ENCODE measurements around the gene ZGLP1.
"Not testable (repeated sequence)": the region's sequence is repeated elsewhere in the genome, so short reads cannot be mapped to it uniquely, and the experiment has no call there.

Gene ZGLP1

DNA sequence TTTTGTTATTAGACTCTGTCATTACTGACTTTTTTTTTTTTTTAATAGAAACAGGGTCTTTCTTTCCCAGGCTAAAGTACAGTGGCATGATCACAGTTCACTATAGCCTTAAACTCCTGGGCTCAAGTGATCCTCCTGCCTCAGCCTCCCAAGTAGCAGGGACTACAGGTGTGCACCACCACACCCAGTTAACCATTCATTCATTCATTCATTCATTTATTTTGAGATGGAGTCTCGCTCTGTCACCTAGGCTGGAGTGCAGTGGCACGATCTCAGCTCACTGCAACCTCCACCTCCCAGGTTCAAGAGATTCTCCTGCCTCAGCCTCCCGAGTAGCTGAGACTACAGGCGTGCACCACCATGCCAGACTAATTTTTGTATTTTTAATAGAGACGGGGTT is 27.6 kb downstream of the ZGLP1 start:
- not testable (repeated sequence) for DNase-seq (ENCODE audit: extremely low read depth in 1 of 2, low read depth in 1 of 2)

DNA sequence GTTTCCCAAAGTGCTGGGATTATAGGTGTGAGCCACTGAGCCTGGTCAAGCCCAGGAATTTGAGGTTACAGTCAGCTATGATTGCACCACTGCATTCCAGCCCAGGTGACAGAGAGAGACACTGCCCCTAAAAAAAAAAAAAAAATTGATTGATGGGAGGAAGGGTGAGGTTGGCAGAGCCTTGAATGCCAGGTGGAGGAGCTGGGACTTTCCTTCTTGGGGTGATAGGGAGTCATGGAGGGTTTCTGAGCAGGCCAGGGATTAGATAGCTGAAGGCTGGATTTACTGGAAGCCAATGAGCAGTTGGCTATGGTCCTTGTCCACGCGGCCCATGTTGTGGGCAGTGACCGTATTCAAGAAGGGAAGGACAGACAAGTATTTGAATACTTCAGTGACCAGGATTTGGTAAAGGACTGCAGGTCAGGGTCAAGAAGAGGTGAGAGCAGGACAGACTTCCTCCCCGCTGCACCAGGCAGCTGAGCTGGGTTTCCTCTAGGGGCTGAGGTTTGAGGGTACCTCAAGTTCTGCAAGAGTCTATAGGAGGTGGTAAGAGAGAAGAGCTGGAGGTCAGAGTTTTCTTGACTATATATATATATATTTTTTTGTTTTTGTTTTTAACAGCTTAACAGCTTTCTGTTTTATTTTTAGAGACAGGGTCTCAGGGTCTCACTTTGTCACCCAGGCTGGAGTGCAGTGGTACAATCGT is 29.7 kb downstream of the ZGLP1 start:
- no peak for DNase-seq (ENCODE audit: extremely low read depth in 1 of 2, low read depth in 1 of 2)

DNA sequence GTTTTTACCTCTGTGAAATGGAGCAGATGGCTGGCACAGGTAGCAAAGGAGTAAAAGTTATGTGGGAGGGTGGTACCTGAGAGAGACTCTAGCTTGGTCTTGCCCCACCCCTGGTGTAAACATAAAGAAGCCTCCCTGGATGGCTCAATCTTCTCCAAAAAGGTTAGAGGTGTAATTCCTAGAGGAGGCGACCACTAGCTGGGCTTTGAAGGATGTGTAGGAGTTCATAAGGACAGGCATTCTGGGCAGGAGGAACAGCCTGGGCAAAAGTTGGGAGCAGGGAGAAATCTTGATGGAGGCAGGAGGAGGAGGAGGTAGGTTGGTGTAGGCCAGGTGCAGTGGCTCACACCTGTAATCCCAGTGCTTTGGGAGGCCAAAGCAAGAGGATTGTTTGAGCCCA is 30.7 kb downstream of the ZGLP1 start:
- no peak for DNase-seq (ENCODE audit: extremely low read depth in 1 of 2, low read depth in 1 of 2)

DNA sequence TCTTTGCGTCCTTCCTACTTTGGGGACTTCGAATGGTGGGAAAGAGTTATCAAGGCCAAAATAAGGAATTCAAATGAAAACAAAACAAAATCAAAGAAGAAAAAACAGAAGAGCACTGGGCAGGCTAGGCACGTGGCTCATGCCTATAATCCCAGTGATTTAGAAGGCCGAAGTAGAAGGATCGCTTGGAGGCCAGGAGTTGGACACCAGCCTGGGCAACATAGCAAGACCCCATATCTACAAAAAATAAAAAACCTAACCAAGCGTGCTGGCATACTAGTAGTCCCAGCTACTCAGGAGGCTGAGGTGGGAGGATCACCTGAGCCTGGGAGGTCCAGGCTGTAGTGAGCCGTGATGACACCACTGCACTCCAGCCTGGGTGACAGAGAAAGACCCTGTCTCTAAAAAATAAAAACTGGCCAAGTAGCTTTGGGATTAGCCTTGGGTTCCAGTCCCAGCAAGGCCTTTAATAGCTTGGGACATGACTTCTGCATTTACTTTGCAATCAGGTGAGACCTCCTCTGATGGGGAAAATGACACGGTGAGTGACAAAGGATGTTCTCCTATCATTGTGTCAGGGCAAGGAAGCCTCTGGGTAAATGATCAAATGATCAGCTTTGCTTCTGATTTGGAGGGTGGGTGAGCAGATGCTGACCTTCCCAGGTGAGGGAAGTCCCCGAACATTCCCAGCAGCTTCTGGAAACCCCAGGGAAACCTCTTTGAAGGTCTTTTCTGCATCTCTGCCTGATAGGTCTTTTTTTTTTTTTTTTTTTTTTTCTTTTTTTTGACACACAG is 31.6 kb downstream of the ZGLP1 start:
- no peak for DNase-seq (ENCODE audit: extremely low read depth in 1 of 2, low read depth in 1 of 2)

DNA sequence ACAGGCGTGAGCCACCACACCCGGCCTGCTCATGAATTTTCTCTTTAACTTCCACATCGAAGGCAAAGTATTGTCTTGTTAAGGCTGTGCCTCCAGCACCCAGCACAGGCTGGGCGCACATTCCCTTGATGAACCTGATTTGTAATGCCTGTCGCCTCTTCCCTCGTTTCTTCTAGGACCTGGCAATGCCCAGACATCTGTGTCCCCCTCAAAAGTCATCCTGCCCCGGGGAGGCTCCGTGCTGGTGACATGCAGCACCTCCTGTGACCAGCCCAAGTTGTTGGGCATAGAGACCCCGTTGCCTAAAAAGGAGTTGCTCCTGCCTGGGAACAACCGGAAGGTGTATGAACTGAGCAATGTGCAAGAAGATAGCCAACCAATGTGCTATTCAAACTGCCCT is 35.0 kb downstream of the ZGLP1 start:
- no peak for DNase-seq (ENCODE audit: extremely low read depth in 1 of 2, low read depth in 1 of 2)

DNA sequence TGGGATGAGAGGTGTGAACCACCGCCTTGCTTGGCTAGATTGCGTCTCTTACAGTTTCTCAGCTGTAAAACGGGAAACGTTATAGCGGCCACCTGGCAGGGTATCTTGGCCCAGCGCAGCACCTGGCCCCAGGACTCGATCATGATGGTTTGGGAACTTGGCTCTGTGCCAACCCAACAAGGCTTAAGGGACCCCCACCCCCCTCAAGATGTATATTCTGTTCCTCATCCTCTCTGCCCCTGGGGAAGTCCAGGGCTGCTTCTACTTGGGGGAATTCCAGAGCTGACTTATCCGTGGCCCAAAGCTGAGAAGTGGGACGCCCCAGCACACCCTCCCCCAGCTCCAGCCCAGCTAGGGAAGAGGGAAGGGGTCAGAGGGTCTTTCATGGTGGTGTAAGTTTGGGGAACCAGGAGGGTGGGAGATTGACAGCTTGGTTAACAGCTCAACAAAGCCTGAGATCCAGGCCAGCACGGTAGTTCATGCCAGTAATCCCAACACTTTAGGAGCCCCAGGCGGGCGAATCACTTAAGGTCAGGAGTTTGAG is 38.0 kb downstream of the ZGLP1 start:
- no peak for DNase-seq (ENCODE audit: extremely low read depth in 1 of 2, low read depth in 1 of 2)

DNA sequence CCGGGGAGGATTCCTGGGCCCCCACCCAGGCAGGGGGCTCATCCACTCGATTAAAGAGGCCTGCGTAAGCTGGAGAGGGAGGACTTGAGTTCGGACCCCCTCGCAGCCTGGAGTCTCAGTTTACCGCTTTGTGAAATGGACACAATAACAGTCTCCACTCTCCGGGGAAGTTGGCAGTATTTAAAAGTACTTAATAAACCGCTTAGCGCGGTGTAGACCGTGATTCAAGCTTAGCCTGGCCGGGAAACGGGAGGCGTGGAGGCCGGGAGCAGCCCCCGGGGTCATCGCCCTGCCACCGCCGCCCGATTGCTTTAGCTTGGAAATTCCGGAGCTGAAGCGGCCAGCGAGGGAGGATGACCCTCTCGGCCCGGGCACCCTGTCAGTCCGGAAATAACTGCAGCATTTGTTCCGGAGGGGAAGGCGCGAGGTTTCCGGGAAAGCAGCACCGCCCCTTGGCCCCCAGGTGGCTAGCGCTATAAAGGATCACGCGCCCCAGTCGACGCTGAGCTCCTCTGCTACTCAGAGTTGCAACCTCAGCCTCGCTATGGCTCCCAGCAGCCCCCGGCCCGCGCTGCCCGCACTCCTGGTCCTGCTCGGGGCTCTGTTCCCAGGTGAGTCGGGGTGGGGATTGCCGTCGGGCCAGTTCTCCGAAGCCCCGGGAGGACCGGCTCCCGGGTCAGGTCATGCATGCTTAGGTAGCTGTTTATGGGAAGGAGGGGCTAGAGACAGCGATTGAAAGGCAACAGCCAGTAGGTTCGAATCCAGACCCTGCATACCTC is 38.8 kb downstream of the ZGLP1 start, which contains the start of gene ICAM1:
Gene ICAM1, plus strand, starts transcription at position 505 of the 779 bp plus-strand sequence. Its CDS starts 40 bp downstream, at position 545.
- peak; percentile 26 to 52 for DNase-seq (ENCODE audit: extremely low read depth in 1 of 2, low read depth in 1 of 2)

DNA sequence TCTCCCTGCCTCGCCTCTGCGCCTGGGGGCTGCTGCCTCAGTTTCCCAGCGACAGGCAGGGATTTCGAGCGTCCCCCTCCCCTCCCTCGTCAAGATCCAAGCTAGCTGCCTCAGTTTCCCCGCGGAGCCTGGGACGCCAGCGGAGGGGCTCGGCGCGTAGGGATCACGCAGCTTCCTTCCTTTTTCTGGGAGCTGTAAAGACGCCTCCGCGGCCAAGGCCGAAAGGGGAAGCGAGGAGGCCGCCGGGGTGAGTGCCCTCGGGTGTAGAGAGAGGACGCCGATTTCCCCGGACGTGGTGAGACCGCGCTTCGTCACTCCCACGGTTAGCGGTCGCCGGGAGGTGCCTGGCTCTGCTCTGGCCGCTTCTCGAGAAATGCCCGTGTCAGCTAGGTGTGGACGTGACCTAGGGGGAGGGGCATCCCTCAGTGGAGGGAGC is 39.4 kb downstream of the ZGLP1 start:
- peak in 1 of 2 donors; percentile 56 for DNase-seq (ENCODE audit: extremely low read depth in 1 of 2, low read depth in 1 of 2)

DNA sequence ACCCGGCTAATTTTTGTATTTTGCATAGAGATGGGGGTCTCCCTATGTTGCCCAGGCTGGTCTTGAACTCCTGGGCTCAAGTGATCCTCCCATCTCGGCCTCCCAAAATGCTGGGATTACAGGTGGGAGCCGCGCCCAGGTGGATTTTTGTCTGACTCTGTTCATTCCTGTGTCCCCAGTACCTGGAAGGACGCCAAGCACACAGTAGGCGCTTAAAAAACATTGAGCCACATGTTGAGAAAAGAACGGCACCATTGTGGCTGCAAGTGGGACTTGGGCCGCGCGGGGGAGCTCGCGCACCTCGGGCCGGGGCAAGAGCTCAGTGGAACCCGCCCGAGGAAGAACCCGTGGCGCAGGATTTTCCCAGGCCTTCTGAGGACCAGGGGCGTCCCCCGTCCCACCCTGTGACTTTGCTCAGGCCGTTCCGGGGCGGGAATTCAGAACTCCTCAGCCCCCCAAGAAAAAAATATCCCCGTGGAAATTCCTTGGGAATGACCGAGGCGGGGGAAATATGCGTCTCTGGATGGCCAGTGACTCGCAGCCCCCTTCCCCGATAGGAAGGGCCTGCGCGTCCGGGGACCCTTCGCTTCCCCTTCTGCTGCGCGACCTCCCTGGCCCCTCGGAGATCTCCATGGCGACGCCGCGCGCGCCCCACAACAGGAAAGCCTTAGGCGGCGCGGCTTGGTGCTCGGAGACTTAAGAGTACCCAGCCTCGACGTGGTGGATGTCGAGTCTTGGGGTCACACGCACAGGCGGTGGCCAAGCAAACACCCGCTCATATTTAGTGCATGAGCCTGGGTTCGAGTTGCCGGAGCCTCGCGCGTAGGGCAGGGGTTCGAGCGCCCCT is 40.1 kb downstream of the ZGLP1 start:
- DNase-seq (ENCODE audit: extremely low read depth in 1 of 2, low read depth in 1 of 2) = peak; percentile 65 to 81

DNA sequence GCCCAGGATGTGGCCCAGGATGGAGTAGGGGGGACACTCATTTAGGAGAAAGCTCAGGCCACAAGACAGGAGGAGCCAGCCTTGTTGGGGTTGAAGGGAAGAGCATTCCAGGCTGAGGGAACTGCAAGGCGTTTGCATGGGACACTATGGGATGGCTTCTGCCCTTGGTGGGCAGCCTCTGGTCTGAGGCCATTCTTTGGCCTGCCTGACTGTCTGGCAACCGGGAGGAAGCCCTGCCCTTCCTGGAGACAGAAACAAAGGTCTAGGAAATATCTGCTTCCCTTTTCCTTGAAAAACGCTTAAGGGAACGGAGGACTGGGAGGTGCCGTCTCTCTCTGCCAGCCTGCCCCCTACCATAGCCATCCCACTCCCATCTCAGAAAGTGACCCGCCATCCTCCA is 41.5 kb downstream of the ZGLP1 start:
- DNase-seq (ENCODE audit: extremely low read depth in 1 of 2, low read depth in 1 of 2) = no peak

DNA sequence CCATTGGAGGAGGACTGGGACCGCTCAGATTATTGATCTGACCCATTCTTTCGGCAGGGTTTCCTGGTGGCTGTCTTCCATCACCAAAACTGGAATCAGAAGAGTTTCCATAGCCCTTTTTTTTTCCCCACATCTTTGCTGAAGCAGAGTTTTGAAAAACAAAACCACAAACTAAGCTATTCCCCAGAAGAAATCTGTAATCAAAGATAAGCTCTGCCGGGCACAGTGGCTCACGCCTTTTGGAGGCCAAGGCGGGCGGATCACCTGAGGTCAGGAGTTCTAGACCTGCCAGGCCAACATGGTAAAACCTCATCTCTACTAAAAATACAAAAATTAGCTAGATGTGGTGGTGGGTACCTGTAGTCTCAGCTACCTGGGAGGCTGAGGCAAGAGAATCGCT is 42.9 kb downstream of the ZGLP1 start:
- no peak for DNase-seq (ENCODE audit: extremely low read depth in 1 of 2, low read depth in 1 of 2)

DNA sequence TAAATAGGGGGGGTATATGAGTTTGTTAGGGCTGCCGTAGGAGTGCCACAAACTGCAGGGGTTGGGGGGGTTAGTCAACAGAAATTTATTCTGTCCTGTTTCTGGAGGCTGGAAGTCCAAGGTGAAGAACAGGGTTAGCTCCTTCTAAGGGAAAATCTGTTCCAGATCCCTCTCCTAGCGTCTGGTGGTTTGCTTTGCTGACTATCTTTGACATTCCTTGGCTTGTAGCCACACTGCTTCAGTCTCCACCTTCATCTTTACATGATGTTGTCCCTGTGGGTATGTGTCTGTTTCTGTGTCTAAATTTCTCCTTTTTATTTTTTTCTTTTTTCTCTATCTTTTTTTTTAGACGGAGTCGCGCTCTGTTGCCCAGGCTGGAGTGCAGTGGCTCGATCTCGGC is 46.8 kb downstream of the ZGLP1 start:
- no peak for DNase-seq (ENCODE audit: extremely low read depth in 1 of 2, low read depth in 1 of 2)

DNA sequence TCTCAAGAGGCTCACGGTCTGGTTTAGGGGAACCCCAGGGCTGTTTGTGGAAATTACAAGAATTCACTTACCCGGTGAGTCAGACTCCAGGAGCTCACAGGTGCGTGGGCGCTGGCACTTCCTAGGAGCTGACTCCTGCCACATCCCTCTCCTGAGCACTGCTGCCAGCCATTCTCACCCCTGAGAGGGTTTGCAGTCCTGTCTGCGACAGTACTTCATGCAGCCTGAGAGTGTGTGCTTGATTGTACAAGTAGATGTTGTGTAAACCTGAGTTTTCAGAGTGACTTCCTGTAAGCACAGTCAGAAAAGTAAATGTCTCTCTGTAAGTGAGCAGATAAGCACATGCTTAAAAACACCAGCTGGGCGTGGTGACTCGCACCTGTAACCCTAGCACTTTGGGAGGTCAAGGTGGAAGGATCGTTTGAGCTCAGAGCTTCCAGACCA is 49.5 kb downstream of the ZGLP1 start:
- DNase-seq (ENCODE audit: extremely low read depth in 1 of 2, low read depth in 1 of 2) = no peak

DNA sequence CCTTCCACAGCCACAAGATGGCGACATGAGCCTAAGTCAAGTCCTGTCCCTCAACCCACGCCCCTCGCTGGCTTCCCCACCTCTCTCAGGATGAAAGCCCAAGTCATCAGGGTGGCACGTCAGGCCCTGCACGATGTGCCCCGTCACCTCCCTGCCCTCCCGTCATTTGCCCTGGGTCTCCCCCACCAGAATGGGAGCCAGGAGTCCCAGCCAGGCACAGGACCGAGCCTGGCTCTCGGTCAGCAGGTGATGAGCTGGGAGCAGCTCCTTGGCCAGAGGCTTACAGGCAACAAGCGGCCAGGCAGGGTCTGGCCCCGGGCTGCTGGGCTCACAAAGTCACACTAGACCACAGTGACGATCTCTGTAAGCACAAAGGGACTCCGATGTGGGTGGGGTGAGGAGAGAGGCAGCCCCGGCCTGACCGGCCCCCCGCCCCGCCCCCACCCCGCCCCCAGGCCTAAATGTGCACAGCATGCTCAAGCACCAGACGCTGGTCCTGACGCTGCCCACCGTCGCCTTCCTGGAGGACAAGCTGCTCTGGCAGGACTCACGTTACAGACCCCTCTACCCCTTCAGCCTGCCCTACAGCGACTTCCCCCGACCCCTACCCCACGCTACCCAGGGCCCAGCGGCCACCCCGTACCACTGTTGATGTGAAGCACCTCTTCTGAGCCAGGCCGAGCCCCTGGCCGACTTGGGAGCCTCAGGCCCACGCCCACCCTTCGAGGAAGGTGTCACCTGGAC is 50.3 kb downstream of the ZGLP1 start:
- DNase-seq (ENCODE audit: extremely low read depth in 1 of 2, low read depth in 1 of 2) = peak; percentile 68 to 80

DNA sequence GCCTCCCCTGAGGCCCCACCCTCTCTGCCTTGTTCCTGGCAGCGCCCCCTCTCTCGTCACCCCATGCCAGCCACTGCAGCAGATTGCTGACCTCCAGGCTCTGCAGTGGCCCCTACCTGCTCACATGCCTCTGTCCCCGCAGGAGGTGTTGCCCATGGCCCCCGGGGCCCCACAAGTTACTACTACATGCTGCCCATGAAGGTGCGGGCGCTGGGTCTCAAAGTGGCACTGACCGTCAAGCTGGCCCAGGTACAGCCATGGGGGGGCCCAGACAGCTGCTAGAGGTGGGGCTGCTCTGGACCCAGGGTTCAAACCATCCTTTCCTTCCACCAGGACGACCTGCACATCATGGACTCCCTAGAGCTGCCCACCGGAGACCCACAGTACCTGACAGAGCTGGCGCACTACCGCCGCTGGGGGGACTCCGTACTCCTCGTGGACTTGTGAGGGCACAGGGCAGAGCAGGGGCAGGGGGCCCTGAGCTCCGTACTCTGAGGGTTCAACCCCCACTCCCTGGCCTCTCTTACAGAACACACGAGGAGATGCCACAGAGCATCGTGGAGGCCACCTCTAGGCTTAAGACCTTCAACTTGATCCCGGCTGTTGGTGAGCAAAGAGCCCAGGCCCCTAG is 51.4 kb downstream of the ZGLP1 start:
- DNase-seq (ENCODE audit: extremely low read depth in 1 of 2, low read depth in 1 of 2) = no peak

DNA sequence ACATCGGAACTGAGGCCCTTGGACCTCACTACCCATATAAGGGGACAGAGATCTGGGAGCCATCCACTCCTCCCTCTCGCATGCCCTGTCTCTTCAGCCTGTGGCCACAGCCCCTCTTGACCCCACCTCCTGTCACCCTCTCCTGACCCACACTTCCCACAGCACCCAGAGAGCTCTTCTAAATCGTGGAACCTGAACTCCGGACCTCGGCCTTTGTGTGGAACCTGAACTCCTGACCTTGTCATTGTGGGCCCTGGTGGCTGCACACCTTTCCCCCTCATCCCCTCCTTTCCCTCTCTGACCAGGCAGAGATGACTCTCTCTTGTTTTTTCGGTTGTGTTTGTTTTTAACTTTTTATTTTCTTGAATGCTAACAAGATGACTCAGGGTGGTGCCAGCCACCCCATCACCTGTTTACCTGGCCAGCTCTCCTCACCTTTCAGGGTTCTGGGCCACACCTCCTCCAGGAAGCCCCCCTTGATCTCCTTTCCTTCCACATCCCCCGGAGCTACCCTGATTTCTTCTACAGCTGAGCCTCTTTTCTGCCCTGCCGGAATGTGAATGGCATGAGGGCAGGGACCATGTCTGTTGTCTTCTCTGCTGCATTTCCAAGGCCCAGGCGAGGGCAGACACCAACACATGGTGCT is 52.5 kb downstream of the ZGLP1 start:
- DNase-seq (ENCODE audit: extremely low read depth in 1 of 2, low read depth in 1 of 2) = no peak

DNA sequence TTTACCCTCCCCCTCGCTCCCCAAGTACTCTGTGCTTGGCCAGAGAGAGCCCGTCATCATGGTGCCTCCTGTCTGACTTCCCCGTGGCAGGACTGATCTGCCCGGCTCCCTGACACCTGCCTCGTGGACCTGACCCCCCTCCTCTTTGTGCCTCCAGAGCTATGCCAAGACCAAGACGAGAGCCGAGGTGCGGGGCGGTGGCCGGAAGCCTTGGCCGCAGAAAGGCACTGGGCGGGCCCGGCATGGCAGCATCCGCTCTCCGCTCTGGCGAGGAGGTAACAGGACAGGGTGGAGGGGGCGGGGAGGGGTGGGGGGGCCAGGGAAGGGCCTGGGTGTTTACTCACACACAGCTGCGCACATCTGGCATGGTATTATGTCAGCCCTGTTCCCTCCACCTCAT is 53.1 kb downstream of the ZGLP1 start:
- no peak for DNase-seq (ENCODE audit: extremely low read depth in 1 of 2, low read depth in 1 of 2)

DNA sequence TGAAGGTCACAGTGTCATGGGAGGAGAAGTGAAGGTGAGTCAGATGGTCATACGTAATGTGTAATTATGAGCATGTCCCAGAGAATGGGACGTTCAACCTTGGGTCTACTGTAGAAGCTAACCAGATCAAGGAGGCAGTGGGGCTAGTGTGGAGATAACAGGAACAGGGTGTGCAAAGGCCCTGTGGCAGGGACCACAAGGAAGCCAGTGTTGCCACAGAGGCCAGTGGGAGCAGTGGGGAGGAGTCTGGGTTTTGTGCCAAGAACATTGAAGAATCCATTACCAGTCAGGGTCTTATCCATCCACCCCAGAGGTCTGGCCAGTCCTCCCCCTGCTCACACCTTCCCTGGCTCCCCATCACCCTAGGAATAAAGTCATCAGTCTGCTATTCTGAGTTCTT is 54.3 kb downstream of the ZGLP1 start:
- DNase-seq (ENCODE audit: extremely low read depth in 1 of 2, low read depth in 1 of 2) = no peak

Measured in activated CD8-positive, alpha-beta memory T cell treated with anti-CD3 and anti-CD28 coated beads for 1 hour (primary cell).